Dermis blood vessel endothelial cell (primary cell): ENCODE measurements around the gene ATP6V0A1. TPM values are rescaled to one million over a fixed set of nuclear protein-coding genes. Genes with fewer than 3 reads are reported as not detected.

Experiments used
- DNase-seq: peaks from one replicate; pipeline ENCODE4 v3.0.0; 2010
- total RNA-seq: library from RNA; depleted of rRNA; stranded (reverse); fragments of >200 nt; gene quantifications from 2 replicates; pipeline ENCODE4 v1.2.3, GENCODE V29; 2014

The ATP6V0A1 gene
- 27.9 and 42.9 TPM in 2 replicates for total RNA-seq

GRCh38 chr17:42458497-42459255 lies at the start of gene ATP6V0A1:
TSS of gene ATP6V0A1 (plus strand) at chr17:42458878. CDS start at chr17:42460895, 2,017 bp downstream.
- peak; percentile 94 for DNase-seq

- DNase-seq: peak; percentile 89
These were observed 49.0 kb upstream of the ATP6V0A1 start for GRCh38 chr17:42409523-42410318.

- DNase-seq: no peak
These were observed 48.4 kb upstream of the ATP6V0A1 start for GRCh38 chr17:42410319-42410685.

- no peak for DNase-seq
These were observed 47.3 kb upstream of the ATP6V0A1 start for GRCh38 chr17:42411361-42411760.

- DNase-seq: no peak
These were observed 46.6 kb upstream of the ATP6V0A1 start for GRCh38 chr17:42411905-42412679.

- DNase-seq: no peak
These were observed 45.1 kb upstream of the ATP6V0A1 start for GRCh38 chr17:42413464-42414040.

- DNase-seq: no peak
These were observed 43.8 kb upstream of the ATP6V0A1 start for GRCh38 chr17:42414704-42415409.

GRCh38 chr17:42417981-42418380 lies 40.7 kb upstream of the ATP6V0A1 start:
- peak; percentile 53 for DNase-seq

- no peak for DNase-seq
These were observed 37.6 kb upstream of the ATP6V0A1 start for GRCh38 chr17:42421136-42421506.

GRCh38 chr17:42421507-42422338 lies 37.0 kb upstream of the ATP6V0A1 start:
- peak; percentile 65 for DNase-seq

- DNase-seq: peak; percentile 56
These were observed 36.2 kb upstream of the ATP6V0A1 start for GRCh38 chr17:42422412-42422957.

GRCh38 chr17:42422958-42423712 lies 35.5 kb upstream of the ATP6V0A1 start, which contains the start of gene CAVIN1:
TSS of gene CAVIN1 (minus strand) at chr17:42423256. CDS start at chr17:42423097, 159 bp downstream.
- peak; percentile 96 for DNase-seq

GRCh38 chr17:42423766-42424165 lies 34.9 kb upstream of the ATP6V0A1 start:
- no peak for DNase-seq

GRCh38 chr17:42424991-42425610 lies 33.6 kb upstream of the ATP6V0A1 start:
- DNase-seq: no peak

GRCh38 chr17:42428141-42428944 lies 30.3 kb upstream of the ATP6V0A1 start:
- peak; percentile 89 for DNase-seq

GRCh38 chr17:42429726-42430447 lies 28.8 kb upstream of the ATP6V0A1 start:
- DNase-seq: no peak

GRCh38 chr17:42431758-42432161 lies 26.9 kb upstream of the ATP6V0A1 start:
- no peak for DNase-seq

GRCh38 chr17:42436391-42436790 lies 22.3 kb upstream of the ATP6V0A1 start:
- DNase-seq: peak; percentile 99
